Peyer's patch (tissue), 4 donors: ENCODE measurements around the gene HIC2.

ENCODE experiments used
- POLR2A ChIP-seq, 2 donors: fragments of 450-650 bp; IDR thresholded peaks; one replicate each; pipeline ENCODE4 v1.5.1; 2017; ENCODE audit warnings: antibody characterized with exemption in 2 of 2, mild to moderate bottlenecking in 2 of 2, moderate library complexity in 2 of 2
- TF ChIP-seq, protein P1 (sequence below), 6 experiments: fragments of 450-650 bp in 4 of 6; fragments of 200-600 bp in 2 of 6; sonication (generic) in 1 of 6; IDR thresholded peaks; one replicate each; pipeline ENCODE4 v1.5.1; 2017 to 2019; ENCODE audit warnings: antibody characterized with exemption in 6 of 6, mild to moderate bottlenecking in 3 of 6, moderate library complexity in 1 of 6

DNA sequence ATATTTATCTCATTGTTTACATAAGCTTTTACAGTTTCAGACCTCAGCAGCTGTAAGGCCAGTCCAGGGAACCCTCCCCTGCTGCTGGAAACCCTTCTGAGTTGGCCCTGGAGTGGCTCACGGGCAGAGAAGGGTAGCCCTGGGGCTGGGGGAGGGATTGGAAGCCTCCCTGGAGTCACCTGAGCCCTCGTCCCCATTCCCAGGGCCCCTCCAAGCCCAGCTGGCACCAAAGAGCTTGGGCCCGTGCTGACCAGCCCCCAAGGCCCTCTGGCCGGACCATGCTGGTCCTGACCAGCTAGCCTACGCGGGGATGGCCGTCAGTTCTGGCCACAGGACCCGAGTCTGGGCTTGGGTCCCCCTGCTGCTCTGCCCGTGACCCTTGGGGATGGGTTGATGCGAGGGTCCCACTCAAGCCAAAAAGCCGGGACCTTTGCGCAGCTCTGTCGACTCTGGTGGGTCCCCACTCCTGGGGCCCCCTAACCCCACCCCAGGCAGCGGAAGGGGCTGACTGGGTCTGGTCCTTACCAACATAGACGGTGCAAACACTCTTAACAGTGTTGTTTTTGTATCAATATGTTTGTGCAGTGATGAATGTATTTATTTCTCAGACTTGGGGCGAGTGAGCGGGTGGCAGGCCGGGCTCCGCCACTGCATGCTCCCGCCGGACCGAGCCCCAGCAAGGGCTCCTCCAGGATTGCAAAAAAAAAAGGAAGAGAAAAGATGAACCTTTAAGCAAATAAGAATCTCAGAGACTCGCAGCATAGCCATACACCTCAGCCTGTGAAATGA lies 32.6 kb downstream of the HIC2 start:
- no peak for TF ChIP-seq POLR2A (IDR thresholded peaks at IDR 0.05)
- TF ChIP-seq, protein P1, sequence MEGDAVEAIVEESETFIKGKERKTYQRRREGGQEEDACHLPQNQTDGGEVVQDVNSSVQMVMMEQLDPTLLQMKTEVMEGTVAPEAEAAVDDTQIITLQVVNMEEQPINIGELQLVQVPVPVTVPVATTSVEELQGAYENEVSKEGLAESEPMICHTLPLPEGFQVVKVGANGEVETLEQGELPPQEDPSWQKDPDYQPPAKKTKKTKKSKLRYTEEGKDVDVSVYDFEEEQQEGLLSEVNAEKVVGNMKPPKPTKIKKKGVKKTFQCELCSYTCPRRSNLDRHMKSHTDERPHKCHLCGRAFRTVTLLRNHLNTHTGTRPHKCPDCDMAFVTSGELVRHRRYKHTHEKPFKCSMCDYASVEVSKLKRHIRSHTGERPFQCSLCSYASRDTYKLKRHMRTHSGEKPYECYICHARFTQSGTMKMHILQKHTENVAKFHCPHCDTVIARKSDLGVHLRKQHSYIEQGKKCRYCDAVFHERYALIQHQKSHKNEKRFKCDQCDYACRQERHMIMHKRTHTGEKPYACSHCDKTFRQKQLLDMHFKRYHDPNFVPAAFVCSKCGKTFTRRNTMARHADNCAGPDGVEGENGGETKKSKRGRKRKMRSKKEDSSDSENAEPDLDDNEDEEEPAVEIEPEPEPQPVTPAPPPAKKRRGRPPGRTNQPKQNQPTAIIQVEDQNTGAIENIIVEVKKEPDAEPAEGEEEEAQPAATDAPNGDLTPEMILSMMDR (IDR thresholded peaks at IDR 0.05), result no peak
